HepG2 (cell line): ENCODE data around the gene MAN2A2. TPM values are rescaled to one million over a fixed set of nuclear protein-coding genes. Genes with fewer than 3 reads are reported as not detected.

ENCODE experiments used
- BATF2 ChIP-seq: sonication (generic); formaldehyde crosslinking; IDR thresholded peaks from 2 replicates; pipeline ENCODE4 v1.8.0; 2022; ENCODE audit warnings: mild to moderate bottlenecking, missing genetic modification reagents, moderate library complexity
- CTCF ChIP-seq: sonication (generic); formaldehyde crosslinking; IDR thresholded peaks from 2 replicates; pipeline ENCODE4 v1.5.0; 2020; ENCODE audit warnings: mild to moderate bottlenecking, missing genetic modification reagents, moderate library complexity
- EED ChIP-seq: sonication (generic); formaldehyde crosslinking; IDR thresholded peaks from 2 replicates; pipeline ENCODE4 v1.5.0; 2020; ENCODE audit warnings: mild to moderate bottlenecking, missing genetic modification reagents
- ETV6 ChIP-seq: sonication (generic); formaldehyde crosslinking; conservative IDR thresholded peaks from 2 replicates; pipeline ENCODE4 v1.4.0; 2020; ENCODE audit warnings: missing genetic modification reagents
- FOSL2 ChIP-seq: sonication (generic); formaldehyde crosslinking; IDR thresholded peaks from 2 replicates; pipeline ENCODE4 v1.4.0; 2020; ENCODE audit warnings: missing genetic modification reagents
- KDM4B ChIP-seq: sonication (generic); formaldehyde crosslinking; IDR thresholded peaks from 2 replicates; pipeline ENCODE4 v1.4.0; 2020; ENCODE audit warnings: missing genetic modification reagents
- KLF9 ChIP-seq: IDR thresholded peaks from 2 replicates; pipeline ENCODE4 v1.6.1; 2016; ENCODE audit warnings: low read depth
- LBX2 ChIP-seq: sonication (generic); formaldehyde crosslinking; IDR thresholded peaks from 2 replicates; pipeline ENCODE4 v1.5.0; 2020; ENCODE audit warnings: missing genetic modification reagents, mild to moderate bottlenecking, borderline replicate concordance
- MAFF ChIP-seq: IDR thresholded peaks from 2 replicates; pipeline ENCODE4 v1.6.1; 2011; ENCODE audit warnings: low read depth, low read length, improper control_type of control experiment
- MLXIP ChIP-seq: sonication (generic); formaldehyde crosslinking; IDR thresholded peaks from 2 replicates; pipeline ENCODE4 v1.9.0; 2021; ENCODE audit warnings: missing genetic modification reagents, borderline replicate concordance
- PLSCR1 ChIP-seq: sonication (generic); formaldehyde crosslinking; IDR thresholded peaks from 2 replicates; pipeline ENCODE4 v1.5.0; 2020; ENCODE audit warnings: missing genetic modification reagents, mild to moderate bottlenecking, borderline replicate concordance
- RARA ChIP-seq: IDR thresholded peaks from 2 replicates; pipeline ENCODE4 v1.6.1; 2016; ENCODE audit warnings: missing genetic modification reagents, missing compliant biosample characterization
- RCOR2 ChIP-seq: IDR thresholded peaks from 2 replicates; pipeline ENCODE4 v1.6.1; 2016; ENCODE audit warnings: missing biosample characterization, missing genetic modification reagents
- SAP130 ChIP-seq: IDR thresholded peaks from 2 replicates; pipeline ENCODE4 v1.6.1; 2016; ENCODE audit warnings: low read depth
- TCF7L2 ChIP-seq: IDR thresholded peaks from 2 replicates; pipeline ENCODE4 v1.6.1; 2011; ENCODE audit warnings: mild to moderate bottlenecking, low read depth, low read length, moderate library complexity
- ZBTB4 ChIP-seq: sonication (generic); formaldehyde crosslinking; IDR thresholded peaks from 2 replicates; pipeline ENCODE4 v1.4.0; 2020; ENCODE audit warnings: missing genetic modification reagents, mild to moderate bottlenecking, borderline replicate concordance
- ZNF614 ChIP-seq: IDR thresholded peaks from 2 replicates; pipeline ENCODE4 v1.6.1; 2018; ENCODE audit warnings: missing biosample characterization, missing genetic modification reagents, inconsistent platforms, borderline replicate concordance
- ZNF768 ChIP-seq: sonication (generic); formaldehyde crosslinking; IDR thresholded peaks from 2 replicates; pipeline ENCODE4 v1.4.0; 2020; ENCODE audit warnings: missing genetic modification reagents
- polyA plus RNA-seq, 8 experiments: library from polyadenylated mRNA; depleted of rRNA in 3 of 8; stranded (reverse) in 7 of 8; unstranded in 1 of 8; fragments of >200 nt; fragmentation: Illumina TruSeq in 4 of 8; extraction: Trizol in 4 of 8; gene quantifications; 2 replicates each; pipeline versions ENCODE4 v1.2.1 to v1.2.3, GENCODE V29; 2011 to 2016; ENCODE audit warnings: low read depth in 4 of 8, missing spikeins in 1 of 8, mixed read lengths in 1 of 8; ENCODE audit not compliant: insufficient read depth in 1 of 8
- total RNA-seq, 5 experiments: library from RNA; depleted of rRNA; stranded (reverse); fragments of >200 nt; fragmentation: Illumina TruSeq; extraction: Trizol; gene quantifications; 2 replicates each; pipeline ENCODE4 v1.2.3, GENCODE V29; 2016; ENCODE audit warnings: low read depth in 1 of 5

The MAN2A2 gene
- total and polyA plus RNA-seq, 2 of the 13 experiments (the other 11 are each of a cell fraction or from before 2014, with no cell fraction given): 17.5 to 51.5 TPM

DNA sequence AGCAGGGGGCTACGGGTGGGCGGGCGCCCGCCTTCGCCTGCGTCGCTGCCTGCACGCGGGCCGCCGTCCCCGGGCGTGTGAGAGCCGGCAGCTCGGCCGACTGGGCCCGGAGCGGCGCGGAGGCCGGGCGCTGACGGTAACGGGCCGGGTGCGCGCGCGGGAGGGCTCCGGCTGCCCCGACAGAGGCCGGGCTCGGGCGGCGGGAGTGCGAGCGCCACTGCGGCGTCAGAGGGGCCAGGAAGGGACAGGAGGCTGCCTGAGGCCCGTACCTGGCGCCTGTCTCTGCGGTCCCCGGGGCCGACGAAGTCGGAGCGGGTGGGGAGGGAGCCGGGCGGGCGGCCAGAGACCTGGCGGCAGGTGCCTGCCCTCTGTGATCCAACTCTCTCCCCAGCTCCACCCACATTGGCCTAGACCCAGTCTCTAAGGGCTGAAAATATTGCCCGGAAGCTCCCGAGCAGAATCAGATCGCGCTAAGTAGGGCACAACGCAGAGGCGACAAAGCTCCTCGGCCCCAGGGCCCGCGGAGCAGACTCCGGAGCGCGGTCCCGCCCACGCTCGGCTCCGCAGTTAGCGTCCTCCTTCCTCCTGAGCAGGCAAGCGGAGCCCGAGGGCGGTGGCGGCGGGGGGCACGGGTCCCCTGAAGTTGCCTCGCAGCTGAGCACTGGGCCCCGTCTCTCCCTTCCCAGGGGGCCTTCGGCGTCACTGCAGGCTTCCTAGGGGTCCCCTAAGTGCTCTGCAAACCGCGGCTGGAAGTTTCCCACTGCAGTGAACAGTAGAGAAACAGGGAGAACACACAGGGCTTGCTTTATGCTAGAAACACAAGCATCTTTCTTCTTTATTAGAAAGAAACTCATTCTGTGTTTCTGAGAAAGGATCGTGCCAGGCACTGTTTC is at the start of gene MAN2A2 (continued):
- 0 out of 2 replicates have a peak, but pooled peaks have one; percentile 37 for TF ChIP-seq KDM4B (CRISPR knock-in tag)
- TF ChIP-seq ZNF768: no peak
- TF ChIP-seq TCF7L2: no peak
- TF ChIP-seq EED (CRISPR knock-in tag): no peak
- TF ChIP-seq KLF9 (CRISPR knock-in tag): no peak
- TF ChIP-seq ZNF614 (CRISPR knock-in tag): 0 out of 2 replicates have a peak, but pooled peaks have one; percentile 20
- no peak for TF ChIP-seq LBX2 (CRISPR knock-in tag)
- no peak for TF ChIP-seq PLSCR1 (CRISPR knock-in tag)
- no peak for TF ChIP-seq RARA (CRISPR knock-in tag)
- peak; percentile 36 for TF ChIP-seq SAP130
- 0 out of 2 replicates have a peak, but pooled peaks have one; percentile 3 for TF ChIP-seq FOSL2 (CRISPR knock-in tag)
- TF ChIP-seq RCOR2 (CRISPR knock-in tag): no peak
- 0 out of 2 replicates have a peak, but pooled peaks have one; percentile 4 for TF ChIP-seq CTCF (CRISPR knock-in tag)
- no peak for TF ChIP-seq ZBTB4 (CRISPR knock-in tag)
- TF ChIP-seq ETV6 (CRISPR knock-in tag): no peak
- no peak for TF ChIP-seq MAFF
- TF ChIP-seq BATF2 (CRISPR knock-in tag): no peak
- 0 out of 2 replicates have a peak, but pooled peaks have one; percentile 9 for TF ChIP-seq MLXIP (CRISPR knock-in tag)
